DMS79 (cell line): ENCODE results near the gene CRKL.
"Not testable (repeated sequence)": the region's sequence is repeated elsewhere in the genome, so short reads cannot be mapped to it uniquely, and the experiment has no call there.

Source experiments
- DNase-seq: peaks from one replicate; lab custom pipeline; 2025; lab: John Stamatoyannopoulos, UW

The CRKL gene

DNA sequence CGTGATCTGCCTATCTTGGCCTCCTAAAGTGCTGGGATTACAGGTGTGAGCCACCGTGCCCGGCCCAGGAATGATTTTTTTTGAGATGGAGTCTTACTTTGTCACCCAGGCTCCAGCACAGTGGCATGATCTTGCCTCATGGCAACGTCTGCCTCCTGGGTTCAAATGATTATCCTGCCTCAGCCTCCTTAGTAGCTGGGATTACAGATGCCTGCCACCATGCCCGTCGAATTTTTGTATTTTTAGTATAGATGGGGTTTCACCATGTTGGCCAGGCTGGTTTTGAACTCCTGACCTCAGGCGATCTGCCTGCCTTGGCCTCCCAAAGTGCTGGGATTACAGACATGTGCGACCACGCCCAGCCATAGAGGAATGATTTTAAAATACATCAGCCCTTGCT, 17.8 kb downstream of the CRKL start:
- DNase-seq, result not testable (repeated sequence)

DNA sequence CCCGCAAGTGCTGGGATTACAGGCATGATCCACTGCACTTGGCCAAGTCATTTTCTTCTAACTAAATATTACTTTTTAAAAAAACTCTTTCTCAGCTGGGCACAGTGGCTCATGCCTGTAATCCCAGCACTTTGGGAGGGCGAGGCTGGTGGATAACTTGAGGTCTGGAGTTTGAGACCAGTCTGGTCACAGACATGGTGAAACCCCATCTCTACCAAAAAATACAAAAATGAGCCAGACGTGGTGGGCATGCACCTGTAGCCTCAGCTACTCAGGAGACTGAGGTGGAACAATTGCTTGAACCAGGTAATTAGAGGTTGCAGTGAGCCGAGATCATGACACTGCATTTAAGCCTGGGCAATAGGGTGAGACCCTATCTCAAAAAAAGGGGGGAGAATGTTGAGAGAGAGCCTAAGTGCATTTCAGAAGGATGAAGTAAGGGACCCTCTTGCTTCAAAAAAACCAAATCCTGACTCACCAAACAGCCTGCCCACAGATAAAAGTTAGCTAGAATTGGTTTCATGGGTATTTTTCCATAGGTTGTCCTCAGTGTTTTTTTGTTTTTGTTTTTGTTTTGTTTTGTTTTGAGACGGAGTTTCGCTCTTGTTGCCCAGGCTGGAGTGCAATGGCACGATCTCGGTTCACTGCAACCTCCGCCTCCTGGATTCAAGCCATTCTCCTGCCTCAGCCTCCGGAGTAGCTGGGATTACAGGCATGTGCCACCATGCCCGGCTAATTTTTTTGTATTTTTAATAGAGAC, 18.8 kb downstream of the CRKL start:
- not testable (repeated sequence) for DNase-seq

DNA sequence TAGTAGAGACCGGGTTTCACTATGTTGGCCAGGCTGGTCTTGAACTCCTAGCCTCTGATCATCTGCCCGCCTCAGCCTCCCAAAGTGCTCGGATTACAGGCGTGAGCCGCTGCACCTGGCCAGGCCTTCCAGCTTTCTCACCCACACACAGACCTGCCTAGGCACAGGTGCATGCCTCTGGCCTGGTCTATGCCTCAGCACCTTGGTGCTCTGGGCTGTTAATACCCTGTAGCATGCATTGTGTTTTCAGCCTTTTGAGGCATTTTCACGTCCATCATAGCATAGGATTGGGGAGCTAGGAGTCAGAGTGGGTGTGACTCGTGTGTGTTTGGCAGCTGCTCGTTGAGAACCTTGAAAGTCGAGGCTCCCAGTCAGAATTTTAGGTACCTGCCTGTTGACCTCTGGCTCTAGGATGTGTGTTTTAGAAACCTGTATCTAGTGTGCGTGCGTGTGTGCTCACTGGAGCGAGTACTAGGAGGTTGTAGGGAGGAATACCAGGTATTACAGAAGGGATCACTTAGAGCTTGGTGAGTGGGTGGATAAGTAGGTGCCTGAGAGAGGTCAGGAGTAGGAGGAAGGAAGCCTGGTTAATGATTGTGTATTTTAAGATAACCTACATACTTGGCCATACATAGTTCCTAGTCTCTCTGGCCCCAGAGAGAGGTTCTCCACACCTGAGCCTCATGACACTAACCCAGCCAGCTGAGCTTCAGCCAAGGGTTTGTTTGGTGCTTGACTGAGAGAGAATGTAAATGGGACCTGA, 20.0 kb downstream of the CRKL start:
- no peak for DNase-seq

DNA sequence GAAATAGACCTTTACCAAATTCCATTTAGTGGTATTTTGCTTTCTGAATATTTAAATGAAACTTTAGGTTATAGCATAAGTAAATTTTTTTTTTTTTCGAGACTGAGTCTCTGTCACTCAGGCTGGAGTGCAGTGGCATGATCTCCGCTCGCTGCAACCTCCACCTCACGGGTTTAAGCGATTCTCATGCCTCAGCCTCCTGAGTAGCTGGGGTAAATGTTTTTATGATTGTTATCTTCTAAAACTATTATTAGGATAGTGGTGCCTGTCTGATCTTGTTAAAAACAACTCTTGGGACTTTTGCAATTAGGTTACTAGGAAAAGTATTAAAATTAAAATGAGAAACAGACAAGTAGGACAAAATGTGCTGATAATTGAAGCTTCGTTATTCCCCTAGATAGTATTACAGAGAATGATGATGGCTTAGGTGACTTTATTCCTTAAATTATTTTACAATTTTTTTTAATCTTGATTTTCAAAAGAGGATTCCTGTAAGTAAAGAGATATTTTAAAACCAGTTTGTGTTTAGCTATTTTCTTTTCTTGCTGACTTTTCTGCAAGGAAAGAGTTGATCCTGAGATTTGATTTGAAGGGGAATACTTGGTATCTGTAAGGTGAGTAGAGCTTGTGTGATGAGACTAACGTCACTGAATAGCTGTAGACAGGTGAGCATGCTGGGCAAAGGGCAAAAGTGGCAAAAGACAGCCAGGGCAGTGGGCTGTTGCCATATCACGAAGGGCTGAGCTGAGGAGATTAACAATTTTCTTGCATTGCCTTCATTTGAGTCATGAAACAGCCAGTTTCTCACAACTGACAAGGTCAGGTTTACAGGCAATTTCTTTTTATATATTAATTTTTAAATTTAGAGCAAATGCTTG, 20.8 kb downstream of the CRKL start:
- no peak for DNase-seq

DNA sequence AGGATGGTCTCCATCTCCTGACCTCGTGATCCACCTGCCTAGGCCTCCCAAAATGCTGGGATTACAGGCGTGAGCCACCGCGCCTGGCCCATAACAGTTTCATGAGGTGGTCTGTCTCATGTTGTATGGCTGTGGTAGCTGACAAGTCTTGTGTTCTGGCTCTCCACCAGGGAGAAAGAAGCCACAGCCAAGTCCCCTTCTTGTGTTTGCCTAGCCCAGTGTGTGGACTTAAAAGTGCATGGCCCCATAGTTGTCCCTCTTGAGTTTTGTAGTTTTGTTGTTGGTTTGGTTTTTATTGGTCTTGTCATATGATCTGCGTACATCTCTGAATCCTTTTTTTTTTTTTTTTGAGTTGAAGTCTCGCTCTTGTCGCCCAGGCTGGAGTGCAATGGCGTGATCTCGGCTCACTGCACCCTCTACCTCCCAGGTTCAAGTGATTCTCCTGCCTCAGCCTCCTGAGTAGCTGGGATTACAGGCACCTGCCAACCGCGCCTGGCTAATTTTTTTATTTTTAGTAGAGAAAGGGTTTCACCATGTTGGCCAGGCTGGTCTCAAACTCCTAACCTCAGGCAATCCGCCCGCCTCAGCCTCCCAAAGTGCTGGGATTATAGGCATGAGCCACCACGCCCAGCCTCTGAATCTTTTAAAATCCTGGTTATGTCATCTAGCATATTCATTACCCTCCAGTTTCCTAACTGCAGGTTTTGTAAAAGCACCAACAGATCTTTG, 22.4 kb downstream of the CRKL start:
- DNase-seq, result not testable (repeated sequence)

DNA sequence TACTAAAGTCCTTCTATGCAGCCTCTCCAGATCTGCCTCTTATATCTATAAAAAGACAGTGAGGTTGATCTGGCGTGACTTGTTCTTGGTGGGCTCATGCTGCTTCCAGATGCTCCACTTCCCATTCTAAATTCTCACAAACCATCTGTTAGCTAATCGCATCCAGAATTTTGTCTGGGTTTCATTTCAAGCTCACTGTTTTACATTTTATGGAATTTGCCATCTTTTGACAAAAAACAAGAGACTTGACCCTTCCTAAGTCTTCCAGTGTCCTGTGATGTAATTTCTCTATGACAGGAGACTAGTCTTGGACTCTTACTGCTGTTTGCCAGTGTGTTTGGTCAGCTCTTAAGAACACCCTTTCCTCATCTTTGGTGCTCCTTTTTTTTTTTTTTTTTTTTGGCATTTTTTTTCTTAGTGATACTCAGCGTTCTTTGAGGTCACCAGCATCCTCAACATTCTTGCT, 23.0 kb downstream of the CRKL start:
- DNase-seq, result no peak

DNA sequence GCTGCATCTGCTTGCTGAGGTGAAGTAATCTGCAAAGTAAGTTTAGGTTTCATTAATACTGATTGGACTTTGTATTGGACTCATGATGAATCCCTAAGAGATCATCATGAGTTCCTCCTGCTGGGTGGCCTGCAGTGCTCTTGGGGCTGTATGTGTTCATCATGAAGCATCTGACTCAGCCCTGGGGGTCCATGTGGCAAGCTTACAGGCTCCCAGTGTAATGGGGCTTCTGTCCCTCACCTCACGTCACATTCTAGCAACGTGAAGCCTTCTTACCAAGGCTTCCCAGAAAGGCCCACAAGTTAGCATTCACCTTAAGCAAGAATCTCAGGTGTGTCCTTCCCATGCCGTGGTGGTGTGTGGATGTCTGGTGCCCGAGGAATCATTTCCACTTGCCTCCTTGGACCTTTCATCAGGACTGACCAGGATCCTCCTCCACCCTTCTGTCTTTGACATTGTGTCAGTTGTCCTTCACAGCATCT, 23.7 kb downstream of the CRKL start:
- no peak for DNase-seq

DNA sequence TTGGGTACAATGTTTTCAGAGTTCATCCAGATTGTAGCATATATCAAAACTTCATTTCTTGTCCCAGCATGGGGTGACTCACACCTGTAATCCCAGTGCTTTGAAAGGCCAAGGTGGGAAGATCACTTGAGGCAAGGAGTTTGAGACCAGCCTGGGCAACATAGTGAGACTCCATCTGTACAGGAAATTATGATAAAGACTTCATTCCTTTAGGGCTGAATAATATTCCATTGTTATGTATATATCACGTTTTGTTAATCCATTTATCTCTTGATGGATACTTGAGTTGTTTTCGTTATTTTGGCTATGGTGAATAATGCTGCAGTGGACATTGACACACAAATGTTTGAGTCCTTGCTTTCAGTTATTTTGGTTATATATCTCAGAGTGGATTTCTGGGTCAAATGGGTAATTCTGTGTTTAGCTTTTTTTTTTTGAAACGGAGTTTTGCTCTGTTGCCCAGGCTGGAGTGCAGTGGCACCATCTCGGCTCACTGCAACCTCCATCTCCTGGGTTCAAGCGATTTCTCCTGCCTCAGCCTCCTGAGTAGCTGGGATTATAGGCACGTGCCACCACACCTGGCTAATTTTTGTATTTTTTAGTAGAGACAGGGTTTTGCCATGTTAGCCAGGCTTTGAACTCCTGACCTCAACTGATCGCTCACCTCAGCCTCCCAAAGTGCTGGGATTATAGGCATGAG, 25.1 kb downstream of the CRKL start:
- DNase-seq, result not testable (repeated sequence)

DNA sequence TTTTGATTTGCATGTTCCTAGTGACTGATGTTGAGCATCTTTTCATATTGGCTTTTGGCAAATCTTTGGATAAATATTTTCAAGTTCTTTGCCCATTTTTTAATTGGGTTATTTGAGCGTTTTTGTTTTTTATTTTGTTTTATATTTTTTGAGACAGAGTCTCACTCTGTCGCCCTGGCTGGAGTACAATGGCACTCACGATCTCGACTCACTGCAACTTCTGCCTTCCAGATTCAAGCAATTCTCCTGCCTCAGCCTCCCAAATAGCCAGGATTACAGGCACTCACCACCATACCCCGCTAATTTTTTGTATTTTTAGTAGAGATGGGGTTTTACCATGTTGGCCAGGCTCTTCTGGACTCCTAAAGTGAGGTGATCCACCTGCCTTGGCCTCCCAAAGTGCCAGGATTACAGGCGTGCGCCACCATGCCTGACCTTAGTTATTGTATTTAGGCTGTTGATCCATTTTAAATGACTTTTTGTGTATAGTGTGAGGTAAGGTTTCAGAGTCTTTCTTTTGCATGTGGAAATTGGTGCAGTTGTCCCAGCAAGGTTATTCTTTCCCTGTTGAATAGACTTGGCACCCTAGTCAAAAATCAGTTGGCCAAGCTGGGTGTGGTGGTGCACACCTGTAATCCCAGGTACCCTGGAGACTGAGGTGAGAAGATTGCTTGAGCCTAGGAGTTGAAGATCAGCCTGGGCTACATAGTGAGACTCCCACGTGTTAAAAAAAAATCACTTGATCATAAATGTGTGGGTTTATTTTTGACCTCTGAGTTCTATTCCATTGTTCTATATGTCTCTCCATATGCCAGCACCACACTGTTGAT, 26.1 kb downstream of the CRKL start:
- DNase-seq, result no peak

DNA sequence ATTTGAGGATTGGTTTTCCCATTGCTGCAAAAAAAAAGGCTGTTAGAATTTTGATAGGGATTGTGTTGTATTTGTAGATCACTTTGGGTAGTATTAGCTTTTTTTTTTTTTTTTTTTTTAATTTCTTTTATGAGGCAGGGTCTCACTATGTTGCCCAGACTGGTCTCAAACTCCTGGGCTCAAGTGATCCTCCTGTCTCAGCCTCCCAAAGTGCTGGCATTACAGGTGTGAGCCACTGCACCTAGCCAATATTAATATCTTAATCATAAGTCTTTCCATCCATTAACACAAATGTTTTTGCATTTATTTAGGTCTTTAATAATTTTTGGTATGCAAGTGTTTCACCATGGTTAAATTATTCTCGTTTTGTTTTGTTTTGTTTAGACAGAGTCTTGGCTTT, 26.8 kb downstream of the CRKL start:
- DNase-seq, result no peak

DNA sequence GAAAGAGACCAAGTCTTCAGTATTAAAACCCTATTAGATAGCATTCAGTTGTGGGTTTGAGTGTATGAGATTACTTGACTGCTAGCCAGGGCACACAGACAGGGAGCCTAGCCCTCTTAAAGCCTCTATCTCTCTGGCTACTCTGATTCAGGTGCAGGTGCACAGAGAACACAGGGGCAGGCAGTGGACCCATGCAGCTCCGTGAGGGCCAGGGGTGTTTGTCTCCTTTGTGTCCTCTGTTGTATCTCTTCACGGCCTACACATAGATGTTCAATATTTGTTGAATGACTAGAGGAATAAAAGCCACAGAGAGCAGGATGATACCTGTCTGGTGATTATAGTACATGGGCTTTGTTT, 28.3 kb downstream of the CRKL start:
- DNase-seq, result no peak

DNA sequence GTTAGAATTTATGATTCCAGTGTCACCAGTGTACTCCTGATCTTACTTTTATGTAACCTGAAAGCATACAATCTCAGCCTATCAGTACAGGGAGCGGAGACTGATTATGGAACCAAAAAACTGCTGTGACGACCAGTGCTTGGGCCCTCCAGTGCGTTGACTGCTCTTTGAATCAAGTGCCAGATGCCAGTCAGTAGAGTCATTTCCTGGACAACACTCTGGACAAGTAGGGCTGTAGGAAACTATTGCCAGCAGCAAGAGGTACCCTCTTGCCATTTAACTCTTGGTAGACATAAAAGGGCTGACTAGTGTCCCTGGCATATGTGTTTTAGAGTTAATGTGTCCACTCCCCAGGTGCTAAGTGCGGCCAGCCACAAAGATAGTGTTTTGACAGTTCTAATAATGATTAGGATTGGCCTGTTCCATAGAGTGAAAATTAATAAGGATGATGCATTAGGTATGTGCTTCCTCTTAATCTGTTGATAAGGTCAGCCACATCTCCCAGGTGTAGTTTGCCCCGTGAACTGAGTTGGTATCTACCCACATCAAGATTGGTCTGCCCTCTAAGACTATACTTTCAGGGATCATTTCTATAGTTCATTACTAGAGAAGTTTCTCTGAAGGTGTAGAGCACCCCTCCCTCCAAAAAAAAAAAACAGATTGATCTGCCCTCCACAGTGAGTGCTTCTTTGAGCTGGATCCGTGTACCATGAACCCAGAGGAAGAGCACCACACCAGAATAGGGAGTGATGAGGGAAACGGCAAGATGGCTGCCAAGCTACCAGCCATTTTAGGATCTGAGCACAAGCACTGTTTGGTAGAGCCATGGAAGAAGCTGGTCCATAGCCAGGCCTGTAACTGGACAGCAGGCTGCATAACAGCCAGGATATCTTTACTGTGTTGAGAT, 29.1 kb downstream of the CRKL start:
- no peak for DNase-seq

DNA sequence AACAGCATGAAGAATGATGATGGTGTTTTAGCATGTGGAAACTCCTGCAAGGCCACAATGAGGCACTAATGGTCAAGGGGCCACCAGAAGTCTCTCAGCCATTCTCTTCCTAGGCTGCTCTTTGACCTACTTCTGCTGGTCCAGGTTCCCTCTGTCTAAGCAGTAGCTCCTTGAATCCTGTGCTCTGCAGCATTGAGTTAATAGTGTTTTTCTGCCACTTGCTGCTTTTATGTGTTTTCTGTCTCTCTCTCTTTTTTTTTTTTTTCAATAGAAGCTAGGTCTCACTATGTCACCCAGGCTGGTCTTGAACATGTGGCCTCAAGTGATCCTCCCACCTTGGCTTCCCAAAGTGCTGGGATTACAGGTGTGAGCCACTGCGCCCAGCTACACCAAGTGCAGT, 29.8 kb downstream of the CRKL start:
- DNase-seq, result no peak

DNA sequence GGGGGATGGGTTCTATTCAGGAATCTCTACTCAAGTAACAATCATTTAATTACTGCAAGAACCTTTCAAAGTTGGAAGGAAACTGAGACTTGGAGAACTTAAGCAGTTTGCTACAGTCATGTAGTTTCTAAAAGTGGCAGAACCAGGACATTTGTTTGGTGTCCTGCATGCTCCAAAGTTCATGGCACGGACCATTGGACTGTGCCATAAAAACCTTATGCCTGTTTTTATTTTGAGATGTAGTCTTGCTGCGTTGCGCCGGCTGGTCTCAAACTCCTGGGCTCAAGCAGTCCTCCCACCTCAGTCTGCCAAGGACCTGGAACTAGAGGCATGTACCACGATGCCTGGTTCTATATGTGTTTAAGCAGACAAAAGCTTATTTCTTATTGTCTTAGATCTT, 31.2 kb downstream of the CRKL start:
- DNase-seq, result no peak

DNA sequence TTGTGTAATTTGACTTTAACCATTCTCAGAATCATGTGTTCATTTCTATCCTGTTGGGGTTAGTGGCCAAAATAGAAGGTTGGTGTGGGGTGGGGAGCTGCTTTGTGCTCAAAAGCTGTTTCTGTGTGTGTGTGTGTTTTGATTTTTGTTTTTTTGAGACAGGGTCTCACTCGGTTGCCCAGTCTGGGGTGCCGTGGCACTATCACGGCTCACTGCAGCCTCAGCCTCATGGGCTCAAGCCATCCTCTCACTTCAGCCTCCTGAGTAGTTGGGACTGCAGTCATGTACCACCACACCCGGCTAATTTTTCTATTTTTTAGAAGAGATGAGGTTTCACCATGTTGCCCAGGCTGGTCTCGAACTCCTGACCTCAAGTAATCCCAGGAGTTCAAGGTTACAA, 31.8 kb downstream of the CRKL start:
- DNase-seq, result no peak

DNA sequence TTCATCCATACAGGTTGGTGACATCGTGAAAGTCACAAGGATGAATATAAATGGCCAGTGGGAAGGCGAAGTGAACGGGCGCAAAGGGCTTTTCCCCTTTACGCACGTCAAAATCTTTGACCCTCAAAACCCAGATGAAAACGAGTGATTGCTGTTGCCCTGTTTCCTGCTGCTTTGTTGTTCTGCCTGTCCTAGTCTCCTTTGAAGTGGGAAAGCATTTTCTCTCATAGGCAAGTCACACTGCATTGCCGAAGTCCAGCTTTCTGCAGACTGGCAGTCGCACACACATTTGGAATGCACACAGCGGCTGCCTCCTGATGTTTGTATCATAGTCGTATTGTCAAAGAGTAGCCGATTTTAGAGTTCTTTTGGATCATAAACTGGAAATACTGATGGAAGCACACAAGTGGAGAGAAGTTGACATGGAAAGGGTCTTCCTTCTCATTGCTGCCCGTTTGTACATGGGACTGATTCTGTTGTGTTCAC, 32.5 kb downstream of the CRKL start:
- no peak for DNase-seq

DNA sequence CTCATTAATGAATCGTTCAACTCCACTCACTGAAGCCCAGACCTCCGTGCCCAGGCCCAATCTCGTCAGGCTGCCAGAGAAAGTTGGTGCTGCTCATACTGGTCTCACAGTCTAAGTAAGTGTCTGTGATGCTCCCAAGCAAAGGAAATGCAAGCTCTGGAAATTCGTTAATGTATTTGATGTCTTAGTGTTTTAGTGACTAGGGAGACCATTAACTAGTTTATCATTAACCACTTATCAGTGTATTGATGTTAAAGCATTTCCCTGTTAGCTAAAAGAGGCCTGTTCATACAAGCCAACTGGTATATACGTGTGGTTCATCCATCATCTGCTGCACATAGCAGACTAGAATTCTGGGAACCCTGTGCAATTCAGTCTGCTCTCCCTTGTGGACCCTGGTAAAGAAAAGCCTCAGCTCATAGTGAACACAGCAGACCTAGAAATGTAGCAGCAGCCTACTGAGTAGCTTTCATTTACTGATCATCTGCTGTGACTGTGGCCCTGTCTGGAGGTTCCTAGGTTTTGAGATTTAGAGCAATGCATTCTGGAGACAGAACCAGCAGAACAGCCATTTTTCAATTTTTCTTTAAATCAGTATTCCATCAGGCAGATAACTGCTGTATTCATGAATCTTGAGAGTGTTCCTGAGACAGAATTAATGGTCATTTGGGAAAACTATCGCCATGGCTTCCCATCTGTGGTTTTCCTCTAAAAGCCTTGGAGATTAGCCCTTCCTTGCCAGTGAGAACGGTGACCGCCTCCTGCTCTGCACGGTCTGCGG, 34.1 kb downstream of the CRKL start:
- no peak for DNase-seq

DNA sequence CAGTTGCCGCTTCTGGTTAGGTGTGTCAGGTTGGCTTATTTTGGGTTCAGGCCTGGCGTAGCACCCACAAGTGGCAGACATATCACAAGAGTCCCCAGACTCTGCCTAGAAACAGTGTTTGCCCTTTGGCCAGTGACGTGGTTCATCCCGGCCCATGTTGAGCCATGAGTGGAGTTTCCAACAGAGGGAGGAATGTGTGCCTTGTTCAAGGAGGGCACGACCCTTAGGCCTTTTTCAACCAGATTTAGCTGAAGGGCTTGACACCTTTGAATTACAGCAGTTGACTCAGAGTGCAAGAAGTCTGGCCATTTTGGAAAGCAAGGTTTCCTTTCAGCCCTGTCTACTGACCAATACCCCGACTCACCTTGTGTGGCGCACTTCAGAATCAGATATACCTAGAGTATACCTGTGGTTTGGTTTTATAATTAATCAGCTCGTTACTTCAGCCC, 34.7 kb downstream of the CRKL start:
- no peak for DNase-seq
